NCI-H2196 treated with DMSO at 0.1 percent for 48 hours (cell line): Measurements from ENCODE around the gene SHOC1.
"Not testable (repeated sequence)": the region's sequence is repeated elsewhere in the genome, so short reads cannot be mapped to it uniquely, and the experiment has no call there.

Source experiments
- DNase-seq: peaks from one replicate; lab custom pipeline; 2025; ENCODE audit not compliant: unreplicated experiment; lab: John Stamatoyannopoulos, UW

The SHOC1 gene

DNA sequence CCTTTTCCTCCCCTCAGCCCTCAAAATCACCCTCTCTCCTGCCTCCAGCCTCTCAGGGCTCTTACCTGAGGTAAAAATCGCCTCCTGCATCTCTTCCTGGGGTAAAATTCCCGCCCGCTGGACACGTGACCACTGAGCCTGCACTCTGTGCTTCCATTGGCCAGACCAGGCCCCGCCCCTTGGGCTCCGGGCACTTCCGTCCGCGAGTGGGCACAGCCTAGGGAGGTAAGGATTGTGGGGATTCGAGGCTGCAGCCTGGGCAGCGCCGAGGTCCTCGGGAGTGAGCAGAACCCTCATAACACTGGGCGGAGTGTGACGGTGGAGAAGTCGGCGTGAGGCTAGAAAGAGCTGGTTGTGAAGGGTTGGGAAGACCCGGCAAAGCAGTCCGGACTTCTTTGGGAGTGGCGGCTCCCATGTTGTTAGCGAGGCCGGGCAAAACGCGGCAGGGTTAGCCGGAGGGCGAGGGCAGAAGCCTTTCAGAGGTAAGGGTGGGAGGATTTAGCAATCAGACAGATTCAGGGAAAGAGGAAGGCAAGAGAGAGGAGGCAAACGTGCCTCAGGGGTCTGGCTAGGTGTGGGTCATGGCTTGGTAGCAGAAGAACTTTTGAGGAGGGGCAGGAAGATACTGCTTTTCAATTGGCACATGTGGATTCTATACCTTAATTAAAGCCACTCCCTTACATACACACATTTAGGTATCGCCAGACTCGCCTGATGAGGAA, at the start of gene SHOC1:
TSS of gene SHOC1 (minus strand) at position 103 of the 722 bp plus-strand sequence. CDS start 3,519 bp downstream, outside the sequence.
- no peak for DNase-seq

DNA sequence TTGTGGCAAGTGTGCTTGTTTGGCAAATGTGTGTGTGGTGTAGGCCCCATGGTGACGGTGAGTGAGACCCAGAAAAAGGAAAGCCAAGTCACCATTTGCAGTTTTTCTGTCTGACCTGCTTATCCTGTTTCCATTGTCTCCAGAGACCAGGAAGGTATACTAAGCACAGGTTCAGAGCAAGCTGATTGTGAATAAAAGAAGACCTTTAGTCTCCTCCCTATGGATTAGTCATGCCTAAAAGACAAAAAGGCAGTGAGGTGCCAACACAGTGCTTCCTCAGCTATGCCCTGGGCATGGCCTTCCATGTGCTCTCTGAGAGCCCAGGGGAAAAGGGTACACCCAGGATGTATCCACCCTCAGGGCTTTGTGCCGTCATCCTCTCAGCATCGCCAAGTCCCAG, 49.2 kb upstream of the SHOC1 start:
- no peak for DNase-seq

DNA sequence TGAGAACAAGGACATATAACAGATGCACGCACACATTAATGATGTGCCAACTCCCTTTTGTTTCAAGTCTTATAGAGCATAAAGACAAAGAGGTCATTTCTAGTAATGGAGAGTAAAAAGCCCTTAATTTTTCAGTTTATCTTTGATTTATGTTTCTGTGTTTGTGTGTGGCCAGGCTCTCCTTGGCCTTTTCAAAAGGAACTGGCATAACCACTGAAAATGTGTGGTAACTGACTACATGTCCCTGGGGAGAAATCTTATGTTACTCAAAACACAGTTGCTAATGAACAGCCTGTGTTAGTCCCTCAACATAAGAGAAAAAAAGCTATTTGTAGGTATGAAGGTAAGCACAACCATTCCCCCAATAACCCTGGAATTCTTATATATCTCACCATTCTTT, 47.6 kb upstream of the SHOC1 start:
- DNase-seq, result no peak

DNA sequence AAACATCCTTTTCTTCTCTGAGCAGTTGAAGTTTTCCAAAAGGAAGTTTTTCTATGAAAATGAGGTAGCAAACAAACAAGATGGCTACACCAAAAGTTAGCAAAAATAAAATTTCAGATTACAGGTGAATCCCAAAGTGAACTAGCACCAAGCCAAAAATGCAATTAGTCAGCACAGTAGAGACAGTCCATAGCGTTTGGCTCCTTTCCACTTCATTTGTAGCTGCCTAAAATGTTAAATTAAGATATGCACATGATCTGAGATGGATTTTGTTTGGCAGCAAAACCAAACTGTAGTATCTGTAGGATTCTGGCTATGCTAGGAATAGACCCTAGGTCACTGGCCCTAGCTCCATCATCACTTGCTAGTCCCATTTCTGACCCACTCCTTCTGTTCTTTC, 45.7 kb upstream of the SHOC1 start:
- no peak for DNase-seq

DNA sequence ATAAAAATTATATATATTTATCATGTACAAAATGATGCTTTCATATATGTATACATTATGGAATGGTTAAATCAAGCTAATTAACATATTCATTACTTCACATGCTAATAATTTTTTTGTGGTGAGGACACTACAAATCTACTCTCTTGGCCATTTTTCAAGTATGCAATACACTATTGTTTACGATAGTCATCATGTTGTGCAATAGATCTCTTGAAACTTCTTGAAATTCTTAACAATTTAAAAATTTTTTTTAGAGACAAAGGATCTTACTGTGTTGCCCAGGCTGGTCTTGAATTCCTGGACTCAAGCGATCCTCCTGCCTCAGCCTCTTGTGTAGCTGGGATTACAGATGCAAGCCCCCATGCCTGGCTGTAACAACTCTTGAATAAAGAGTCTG, 45.2 kb upstream of the SHOC1 start:
- no peak for DNase-seq

DNA sequence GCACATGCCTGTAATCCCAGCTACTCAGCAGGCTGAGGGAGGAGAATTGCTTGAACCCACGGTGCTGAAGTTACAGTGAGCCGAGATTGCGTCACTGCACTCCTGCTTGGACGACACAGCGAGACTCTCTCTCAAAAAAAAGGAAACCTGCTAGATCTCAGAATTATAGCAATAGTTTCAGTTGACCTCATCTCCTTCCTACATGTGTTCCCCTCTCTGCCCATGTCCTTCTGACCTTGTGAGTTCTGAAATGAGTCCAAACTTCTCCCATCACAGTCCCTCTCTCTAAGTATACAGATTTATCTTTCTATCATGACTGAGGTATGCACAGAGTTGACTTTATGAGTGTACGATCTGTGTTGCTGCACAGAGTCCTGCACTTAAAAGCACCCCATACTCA, 44.6 kb upstream of the SHOC1 start:
- no peak for DNase-seq

DNA sequence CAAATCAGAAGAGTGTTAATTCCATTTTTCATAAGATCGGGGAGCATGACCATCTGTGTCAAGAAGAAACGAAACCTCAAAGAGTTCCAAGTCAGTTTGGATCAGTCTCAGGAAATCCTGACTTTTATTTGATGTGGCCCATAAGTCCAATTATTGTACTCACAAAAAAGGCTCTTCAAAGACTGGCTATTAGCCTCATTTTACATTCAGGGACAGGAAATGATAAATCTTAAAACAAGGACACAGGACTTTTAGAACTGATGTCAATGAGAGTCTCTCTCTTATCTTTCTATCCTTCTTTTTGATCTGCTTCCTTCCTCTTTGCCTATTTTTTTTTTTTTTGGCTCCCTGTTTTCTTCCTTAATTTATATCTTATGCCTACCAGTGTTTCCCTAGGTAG, 43.7 kb upstream of the SHOC1 start:
- no peak for DNase-seq

DNA sequence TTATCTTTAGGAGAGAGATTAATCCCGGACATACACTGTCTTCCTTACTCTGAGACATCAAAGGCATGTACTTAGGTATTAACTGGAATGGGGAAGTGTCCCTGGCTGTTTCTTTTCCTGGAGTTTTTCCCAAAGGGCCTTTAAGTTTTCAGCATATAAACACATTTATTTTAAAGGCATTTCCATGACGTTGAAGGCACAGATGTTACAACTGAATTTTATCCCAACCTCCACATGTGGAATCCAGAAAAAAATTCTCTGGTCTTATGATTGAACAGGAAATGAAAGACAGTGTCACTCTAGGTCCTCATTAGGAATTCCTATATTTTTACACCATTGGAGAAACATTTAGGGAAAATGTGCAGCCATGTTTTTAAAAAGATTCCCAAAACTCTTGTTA, 41.6 kb upstream of the SHOC1 start:
- no peak for DNase-seq

DNA sequence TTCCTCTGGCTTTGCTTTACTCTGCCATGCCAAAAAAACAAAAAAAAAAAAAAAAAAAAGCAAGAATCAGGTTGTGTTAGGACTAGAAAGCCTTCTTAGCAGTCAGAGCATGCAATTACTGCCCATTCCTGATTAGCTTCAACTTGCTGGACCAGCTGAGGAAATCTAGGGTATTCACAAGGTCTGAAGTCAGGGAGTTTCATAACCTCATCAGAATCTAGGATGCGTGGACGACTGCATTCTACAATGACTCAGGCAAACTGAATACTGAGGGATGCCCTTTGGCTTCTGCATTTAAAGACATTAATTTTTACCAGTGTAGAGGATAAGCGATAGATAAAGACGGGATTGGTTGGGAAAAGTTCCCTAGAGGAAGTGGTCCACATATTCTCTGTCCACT, 39.2 kb upstream of the SHOC1 start:
- no peak for DNase-seq

DNA sequence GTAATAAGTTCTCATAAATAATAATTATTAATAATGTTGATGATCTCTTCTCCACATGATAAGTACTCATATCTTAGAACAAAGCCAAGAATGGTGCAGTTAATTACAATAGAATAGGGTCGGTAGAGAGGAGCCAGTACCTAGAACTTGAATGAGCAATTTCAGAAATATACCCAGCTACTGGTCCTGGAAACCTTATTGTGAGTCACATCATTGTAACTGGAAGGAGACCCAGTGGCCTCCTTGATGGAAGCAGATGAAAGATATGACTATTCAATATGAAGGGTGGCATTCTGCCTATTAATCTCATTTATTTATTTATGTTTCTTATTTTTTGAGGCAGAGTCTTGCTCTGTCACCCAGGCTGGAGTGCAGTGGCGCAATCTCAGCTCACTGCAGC, 37.7 kb upstream of the SHOC1 start:
- no peak for DNase-seq

DNA sequence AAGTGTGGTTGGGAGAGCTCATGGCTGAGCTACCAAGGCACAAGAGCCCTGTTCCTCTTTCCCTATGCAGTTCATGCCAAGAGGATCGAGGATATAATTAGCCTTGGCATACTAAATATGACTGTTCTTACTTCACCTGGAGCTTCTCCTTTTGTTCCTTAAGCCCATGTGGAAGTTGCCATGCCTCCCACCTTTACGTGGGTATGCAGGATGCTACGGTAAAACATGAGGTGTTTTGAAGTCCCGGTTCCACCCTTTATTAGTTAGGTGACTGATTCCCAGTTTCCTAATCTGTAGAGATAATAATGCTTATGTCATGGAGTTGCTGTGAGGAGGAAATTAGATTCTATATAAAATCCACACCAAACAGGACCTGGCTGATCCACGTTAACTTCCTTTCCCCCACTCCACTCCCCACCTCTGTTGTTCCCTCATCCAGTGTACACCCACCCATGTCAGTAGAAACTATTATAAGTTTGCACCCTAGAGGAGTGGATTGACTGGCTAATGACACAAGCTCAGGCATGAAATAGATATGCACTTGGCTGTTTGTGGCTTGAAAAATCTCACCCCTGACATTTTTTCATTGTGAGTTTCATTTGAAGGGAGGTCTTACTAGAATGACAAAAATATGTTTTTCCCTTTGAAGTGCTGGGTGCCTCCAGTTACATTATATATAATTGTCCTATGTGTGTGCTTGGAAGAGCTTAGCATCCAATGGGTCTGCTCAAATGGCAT, 36.8 kb upstream of the SHOC1 start:
- no peak for DNase-seq

DNA sequence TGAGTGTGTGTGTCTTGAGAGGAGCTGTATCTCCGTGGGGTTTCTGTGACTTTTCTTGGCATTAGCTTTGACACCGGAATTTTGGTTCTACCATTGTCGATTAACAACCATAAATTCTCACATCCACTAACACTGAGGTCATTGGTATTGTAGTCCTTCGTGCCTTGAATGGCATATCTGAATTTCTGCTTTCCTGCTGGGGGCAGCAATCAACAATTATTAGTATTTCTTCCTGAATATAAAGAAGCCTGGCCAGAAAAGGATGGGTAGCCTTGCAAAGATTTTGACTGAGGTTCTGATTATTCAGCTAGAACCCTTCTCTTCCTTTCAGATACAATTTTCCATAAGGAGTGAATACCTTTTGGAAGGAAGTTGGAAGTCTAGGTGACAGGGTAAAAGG, 33.5 kb upstream of the SHOC1 start:
- DNase-seq, result no peak

DNA sequence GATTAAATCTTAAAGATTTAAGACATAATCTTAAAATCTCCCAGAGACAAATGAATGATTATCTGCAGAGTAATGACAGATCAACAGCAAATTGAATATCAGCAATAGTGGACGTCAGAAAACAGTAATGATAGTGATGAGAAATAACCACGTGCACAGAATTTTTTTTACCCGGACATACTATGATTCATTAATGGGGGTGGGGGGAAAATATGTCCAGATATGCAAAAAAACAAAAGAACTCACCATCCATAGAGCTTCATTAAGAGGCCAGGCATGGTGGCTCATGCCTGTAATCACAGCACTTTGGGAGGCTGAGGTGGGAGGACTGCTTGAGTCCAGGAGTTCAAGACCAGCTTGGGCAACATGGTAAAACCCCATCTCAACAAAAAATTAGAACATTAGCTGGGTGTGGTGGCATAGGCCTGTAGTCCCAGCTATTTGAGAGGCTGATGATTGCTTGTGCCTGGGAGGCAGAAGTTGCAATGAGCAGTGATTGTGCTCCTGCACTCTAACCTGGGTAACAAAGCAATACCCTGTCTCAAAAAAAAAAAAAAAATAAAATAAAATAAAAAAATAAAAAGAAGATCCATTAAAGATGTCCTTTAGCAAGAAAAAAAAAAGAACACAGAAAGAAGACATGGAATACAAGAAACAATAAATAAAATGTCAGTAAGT, 30.9 kb upstream of the SHOC1 start:
- no peak for DNase-seq

DNA sequence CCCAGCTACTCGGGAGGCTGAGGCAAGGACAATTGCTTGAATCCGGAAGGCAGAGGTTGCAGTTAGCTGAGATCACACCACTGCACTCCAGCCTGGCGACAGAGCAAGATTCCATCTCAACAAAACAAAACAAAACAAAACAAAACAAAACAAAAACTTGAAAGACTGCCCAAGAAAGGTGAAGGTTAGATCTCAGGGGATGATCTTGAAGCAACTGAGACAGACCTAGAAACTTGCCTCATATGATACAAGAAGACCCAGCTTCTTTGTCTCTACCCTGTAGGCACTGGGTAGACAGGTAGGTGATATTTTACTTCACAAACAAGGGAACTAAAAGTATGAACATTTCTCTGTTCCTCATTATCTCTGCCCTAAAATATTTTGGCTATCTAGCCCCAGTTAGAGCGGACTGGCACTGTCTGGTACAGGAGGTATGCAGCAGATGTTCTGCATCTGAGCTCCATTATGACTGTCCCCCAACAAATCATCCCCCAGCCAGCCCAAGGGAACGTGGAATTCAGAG, 26.3 kb upstream of the SHOC1 start:
- no peak for DNase-seq

DNA sequence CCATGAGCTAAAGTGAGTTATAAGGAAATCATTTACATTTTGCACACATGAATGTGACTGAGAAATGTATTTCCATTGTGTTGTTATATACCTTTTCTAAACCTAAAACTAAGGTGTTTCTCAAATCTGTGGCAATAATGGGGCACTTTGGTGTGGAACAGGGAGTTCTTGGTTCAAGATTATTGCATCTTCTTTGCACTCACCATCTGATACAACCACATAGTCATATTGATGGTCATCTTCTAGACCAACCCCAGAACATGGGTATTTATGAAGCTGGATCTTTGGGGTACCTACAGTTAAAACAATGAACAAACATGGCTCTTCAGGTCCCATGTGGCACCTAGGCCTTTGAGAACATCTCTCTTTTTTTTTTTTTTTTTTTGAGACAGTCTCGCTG, 24.6 kb upstream of the SHOC1 start:
- no peak for DNase-seq

DNA sequence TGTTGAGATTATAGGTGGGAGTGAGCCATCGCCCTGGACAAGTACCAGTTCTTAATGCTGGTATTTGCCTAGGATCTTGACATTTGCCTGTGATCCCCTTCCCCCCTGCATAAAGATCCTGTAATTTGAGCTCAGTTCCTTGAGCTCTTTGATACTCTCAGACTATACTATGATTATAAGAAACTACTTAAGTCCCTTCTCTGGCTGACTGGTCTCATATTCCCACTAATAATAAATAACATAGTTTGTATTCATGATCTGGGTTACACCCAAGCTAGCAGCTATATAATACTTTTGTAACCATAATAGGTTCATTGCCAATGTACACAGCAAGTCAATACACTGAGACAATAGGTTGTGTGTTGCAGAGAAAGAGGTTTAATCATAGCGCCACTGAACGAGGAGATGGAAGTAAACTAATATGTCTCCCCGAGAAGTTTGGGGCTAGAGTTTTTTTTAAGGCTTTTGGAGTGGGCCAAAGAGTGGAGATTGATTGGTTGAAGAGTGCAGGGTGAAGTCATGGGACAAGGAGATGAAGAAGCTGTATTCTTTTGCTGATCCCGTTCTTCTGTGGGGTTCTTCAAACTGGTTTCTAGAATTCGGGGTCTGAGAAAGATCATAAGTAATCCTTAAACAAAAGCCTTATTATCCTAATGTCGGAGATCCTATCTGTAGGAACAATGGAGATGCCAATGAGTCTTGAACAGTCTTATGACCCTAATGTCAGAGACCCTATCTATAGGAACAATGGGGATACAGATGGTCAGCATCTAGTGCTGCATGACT, 20.7 kb upstream of the SHOC1 start:
- no peak for DNase-seq

DNA sequence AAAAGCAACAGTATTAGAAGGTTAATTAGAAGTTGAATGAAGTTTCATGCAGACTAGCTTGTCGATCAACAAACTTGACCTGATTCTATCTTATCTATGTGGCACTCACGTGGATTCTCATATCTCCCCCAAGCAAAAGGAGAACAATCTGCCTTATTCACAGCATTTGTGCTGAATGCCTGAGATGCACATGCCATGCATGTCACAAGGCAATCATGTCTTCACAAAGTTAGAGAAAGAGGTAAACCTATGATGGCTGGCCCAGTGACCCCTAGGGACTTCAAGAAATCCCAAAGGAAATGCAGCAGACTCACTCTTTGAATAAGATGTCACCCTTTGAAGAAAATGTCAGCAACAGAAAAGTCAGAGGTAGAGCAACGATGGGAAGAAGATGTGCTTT, 17.6 kb upstream of the SHOC1 start:
- DNase-seq, result no peak

DNA sequence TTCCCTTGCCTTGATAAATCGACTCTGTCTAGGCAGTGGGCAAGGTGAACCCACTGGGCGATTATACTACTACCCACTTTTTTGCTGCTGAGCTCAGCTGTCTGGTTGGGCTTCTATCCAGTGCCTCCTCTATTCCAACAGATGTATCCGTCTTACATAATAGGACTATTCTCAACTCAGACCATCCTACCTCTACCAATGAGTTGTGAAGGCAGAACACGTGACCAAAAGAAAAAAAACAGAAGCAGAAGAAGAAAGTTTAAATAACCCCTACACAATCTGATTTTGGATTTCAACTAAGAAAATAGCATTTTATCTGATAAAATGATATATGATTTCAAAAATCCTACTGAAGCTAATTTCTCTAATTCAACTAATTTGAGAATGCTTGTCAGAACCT, 16.2 kb upstream of the SHOC1 start:
- no peak for DNase-seq

DNA sequence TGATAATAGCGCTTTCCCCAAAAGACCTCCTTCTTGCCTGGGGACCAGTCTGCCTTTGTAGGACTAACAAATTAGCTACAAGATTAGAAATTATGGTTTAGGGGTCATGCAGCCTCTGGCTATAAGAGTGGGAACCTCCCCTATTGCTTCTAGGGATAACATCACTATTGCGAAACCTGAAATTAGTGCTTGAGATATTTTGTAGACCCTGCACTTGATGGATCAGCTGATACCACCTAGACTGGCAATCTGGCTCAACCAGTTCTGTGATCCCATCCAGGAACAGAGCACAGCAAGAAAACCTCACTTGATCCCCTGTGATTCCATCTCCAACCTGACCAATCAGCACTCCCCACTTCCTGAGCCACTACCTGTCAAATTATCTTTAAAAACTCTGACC, 15.7 kb upstream of the SHOC1 start:
- DNase-seq, result not testable (repeated sequence)

DNA sequence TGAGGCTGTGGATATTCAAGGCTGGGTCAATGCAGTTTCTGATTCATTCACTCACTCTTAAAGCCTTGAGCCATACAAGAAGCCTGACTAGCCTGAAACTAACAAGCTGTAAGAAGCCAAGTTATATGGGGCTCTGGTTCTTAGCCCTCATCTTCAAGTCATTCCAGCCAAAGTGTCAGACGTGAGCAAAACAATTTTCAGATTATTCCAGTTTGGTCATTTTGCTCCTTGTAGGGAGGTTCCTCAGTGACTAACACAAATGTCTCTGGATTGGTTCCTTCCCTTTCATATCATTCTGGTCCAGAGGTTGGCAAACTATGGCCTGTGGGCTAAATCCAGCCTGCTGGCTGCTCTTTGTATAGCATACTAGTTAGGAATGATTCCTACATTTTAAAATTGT, 12.5 kb upstream of the SHOC1 start:
- no peak for DNase-seq

DNA sequence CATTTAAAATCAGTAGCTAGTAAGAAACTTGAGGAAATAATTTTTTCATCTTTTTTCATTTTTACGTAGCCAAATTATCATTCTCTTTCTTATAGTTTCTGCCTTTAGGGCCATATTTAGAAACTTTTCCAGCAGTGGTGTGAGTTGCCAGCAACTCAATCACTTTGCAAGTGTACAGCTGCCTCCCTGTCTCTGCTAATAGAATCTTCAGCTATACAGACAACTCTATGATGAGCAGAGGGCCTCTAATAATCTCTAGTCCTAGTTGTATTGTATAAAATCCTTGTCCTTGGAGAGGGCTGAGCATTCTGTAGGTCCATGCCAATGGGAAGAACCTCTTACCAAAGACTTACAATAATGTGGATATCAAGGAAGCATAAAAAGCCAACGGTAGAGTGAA, 11.5 kb upstream of the SHOC1 start:
- no peak for DNase-seq
